ENCODE measurements around the gene GPR146.

DNA sequence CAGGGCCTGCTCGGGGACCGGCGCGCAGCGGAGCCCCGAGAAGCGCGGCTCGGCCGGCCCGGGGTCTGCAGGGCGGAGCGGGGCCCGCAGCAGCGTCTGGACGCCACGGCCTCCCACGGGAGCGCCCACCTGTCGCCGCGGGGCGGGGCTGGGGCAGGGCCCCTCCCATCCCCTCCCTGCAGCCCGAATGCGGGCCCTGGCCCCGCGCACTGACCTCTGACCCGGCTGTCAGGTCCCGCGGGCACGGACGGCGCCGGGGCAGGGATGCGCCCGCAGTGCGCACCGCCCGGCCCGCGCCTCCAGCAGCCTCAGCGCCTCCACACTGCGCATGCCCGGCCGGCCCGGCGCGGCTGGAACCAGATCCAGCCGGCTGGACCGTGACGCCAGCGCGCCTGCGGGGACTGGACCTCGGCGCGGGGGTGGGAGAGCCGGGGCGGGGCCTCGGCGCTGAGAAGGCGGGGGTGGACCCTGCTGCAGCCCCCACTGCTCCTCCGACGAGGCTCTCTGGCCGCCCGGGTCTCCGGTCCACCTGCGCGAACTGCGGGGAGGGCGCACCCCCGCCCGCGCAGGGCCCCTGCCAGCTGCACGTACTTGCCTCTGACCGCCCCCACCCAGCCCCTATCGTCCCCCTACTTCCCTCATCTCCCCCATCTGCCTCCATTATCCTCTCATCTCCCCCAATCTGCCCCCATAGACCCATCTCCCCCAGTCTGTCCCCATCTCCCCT is 16.1 kb upstream of the GPR146 start:
- TF ChIP-seq POLR2A (IDR thresholded peaks at IDR 0.05), result peak in 1 of 2 donors; percentile 80
- TF ChIP-seq, protein P1, sequence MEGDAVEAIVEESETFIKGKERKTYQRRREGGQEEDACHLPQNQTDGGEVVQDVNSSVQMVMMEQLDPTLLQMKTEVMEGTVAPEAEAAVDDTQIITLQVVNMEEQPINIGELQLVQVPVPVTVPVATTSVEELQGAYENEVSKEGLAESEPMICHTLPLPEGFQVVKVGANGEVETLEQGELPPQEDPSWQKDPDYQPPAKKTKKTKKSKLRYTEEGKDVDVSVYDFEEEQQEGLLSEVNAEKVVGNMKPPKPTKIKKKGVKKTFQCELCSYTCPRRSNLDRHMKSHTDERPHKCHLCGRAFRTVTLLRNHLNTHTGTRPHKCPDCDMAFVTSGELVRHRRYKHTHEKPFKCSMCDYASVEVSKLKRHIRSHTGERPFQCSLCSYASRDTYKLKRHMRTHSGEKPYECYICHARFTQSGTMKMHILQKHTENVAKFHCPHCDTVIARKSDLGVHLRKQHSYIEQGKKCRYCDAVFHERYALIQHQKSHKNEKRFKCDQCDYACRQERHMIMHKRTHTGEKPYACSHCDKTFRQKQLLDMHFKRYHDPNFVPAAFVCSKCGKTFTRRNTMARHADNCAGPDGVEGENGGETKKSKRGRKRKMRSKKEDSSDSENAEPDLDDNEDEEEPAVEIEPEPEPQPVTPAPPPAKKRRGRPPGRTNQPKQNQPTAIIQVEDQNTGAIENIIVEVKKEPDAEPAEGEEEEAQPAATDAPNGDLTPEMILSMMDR (IDR thresholded peaks at IDR 0.05), result no peak

Measured in thyroid gland (tissue), 4 donors.